ENCODE data around the gene CARD11. TPM values are rescaled to one million over a fixed set of nuclear protein-coding genes. Genes with fewer than 3 reads are reported as not detected.

CARD11 gene
- total RNA-seq, 4 donors from 2014 or later: 3.1 to 53.6 (median 5.9) TPM

DNA sequence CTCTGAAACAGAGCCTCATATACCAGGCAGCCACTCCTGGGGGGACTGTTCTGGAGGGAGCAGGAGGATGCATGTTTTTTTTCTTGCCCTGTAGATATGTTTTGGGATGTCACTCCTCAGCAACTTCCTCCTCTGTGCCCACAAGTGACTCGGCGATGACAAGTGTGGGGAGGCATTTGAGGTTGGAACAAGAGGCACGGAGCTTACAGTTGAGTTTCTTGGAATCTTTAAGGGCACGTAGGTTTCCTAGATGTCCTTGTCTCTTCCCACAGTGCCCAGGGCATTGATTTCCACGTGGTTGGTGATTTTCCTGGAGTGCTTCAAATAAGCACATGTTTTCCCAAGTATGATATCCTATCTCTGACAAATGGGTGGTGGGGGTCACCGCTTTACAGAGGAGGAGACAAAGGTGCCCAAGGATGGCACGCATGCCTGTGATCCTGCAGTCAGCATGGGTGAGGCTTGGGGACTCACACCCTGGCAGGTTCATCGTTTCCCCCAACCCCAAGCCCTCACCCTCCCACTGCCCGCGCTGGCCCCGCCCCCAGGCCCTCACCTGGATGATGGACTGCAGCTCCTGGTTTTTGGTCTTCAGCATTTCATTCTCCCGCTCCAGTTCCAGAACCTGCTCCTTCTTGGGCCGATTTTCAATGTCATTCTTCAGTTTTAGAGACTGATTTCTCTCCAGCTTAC is 104.3 kb downstream of the CARD11 start:
- H3K27ac ChIP-seq: no peak overlapping the region
- no peaks in the 10 kb centered on the region for H3K4me1 ChIP-seq
- DNase-seq: peak in 2 of 3 donors; percentile 19 to 37
- no peaks in the 10 kb centered on the region for H3K27me3 ChIP-seq
- H3K4me3 ChIP-seq: no peak overlapping the region
- TF ChIP-seq, protein P1, sequence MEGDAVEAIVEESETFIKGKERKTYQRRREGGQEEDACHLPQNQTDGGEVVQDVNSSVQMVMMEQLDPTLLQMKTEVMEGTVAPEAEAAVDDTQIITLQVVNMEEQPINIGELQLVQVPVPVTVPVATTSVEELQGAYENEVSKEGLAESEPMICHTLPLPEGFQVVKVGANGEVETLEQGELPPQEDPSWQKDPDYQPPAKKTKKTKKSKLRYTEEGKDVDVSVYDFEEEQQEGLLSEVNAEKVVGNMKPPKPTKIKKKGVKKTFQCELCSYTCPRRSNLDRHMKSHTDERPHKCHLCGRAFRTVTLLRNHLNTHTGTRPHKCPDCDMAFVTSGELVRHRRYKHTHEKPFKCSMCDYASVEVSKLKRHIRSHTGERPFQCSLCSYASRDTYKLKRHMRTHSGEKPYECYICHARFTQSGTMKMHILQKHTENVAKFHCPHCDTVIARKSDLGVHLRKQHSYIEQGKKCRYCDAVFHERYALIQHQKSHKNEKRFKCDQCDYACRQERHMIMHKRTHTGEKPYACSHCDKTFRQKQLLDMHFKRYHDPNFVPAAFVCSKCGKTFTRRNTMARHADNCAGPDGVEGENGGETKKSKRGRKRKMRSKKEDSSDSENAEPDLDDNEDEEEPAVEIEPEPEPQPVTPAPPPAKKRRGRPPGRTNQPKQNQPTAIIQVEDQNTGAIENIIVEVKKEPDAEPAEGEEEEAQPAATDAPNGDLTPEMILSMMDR (IDR thresholded peaks at IDR 0.05): no peak
- no peak for TF ChIP-seq POLR2A (IDR thresholded peaks at IDR 0.05)
- H3K9me3 ChIP-seq: no peaks in the 10 kb centered on the region
- H3K36me3 ChIP-seq: no peaks in the 10 kb centered on the region

DNA sequence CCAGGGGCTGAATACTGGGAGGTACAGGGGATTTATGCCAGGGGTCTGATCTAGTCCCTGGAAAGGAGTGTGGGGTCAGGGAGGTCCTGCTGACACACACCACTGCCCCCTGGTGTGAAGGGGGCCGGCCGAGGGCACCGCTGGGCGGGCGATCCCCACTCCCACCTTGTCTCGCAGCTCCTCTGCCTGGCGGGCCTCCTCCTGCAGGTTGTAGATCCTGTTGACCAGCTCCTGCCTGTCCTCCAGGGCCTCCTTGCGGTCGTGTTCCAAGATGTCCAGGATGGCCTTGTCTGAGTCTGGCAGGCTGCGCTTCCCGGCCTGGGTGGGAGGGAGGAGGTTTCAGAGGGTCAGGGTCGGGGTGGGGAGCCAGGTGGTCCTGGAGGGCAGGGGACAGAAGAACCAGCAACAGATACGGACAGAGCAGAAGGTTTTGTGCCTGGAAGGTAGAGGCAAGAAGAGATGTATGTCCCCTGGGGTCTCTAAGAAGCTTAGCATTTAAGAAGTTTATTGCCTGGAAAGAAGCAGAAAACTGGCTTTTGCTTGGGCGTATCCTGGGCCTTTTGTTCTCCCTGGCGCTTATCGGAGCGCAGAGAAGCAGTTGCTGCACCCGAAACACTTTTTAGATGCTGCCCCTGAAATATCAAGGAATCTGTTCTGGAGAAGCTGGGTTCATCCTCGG is 105.0 kb downstream of the CARD11 start:
- Histone ChIP-seq H3K27ac (no peak overlapping the region), H3K4me1 (no peaks in the 10 kb centered on the region), H3K4me3 (no peak overlapping the region), H3K9me3 (no peaks in the 10 kb centered on the region), H3K27me3 (no peaks in the 10 kb centered on the region), H3K36me3 (no peaks in the 10 kb centered on the region)
- no peak for TF ChIP-seq POLR2A (IDR thresholded peaks at IDR 0.05)
- TF ChIP-seq, protein P1 (IDR thresholded peaks at IDR 0.05): no peak
- DNase-seq: peak in 2 of 3 donors; percentile 36 to 39

DNA sequence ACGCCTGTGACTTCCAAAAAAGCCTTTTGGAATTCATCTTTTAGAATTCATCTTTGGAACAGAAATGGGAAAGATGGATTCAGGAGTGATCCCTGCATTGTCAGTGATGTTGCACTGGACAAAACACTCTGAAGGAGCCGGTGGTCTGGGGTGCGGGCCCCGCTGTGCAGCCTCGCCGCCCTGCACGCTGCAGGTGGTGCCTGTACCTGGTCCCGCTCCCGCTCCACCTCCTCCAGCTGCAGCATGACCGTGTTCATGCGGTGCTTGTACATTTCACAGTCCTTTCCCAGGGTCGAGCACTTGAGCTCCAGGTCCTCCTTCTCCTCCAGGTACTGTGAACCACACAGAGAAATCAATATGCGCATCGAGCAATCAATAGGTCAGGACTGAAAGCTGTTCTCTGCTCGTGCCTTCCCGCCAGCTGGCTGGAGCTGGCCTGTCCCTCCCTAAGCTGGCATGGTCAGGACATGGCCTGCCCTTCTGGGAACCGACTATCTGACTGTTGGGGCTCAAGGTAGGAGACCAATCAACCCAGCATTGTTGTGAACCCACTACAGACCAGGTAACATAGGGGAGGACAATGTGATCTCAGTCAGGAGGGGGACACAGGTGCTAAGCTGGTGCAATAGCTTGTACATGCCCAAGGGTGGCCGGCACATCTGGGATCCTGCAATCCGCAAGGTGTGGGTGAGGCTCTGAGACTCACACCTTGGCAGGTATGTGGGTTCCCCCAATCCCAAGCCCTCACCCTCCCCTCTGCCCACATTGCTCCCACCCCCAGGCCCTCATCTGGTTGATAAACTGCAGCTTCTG is 105.8 kb downstream of the CARD11 start:
- Histone ChIP-seq H3K4me1 (no peaks in the 10 kb centered on the region), H3K9me3 (no peaks in the 10 kb centered on the region), H3K27me3 (no peaks in the 10 kb centered on the region), H3K4me3 (no peak overlapping the region), H3K27ac (no peak overlapping the region), H3K36me3 (no peaks in the 10 kb centered on the region)
- no peak for TF ChIP-seq POLR2A (IDR thresholded peaks at IDR 0.05)
- TF ChIP-seq, protein P1 (IDR thresholded peaks at IDR 0.05): no peak
- peak in 2 of 3 donors; percentile 19 to 21 for DNase-seq

DNA sequence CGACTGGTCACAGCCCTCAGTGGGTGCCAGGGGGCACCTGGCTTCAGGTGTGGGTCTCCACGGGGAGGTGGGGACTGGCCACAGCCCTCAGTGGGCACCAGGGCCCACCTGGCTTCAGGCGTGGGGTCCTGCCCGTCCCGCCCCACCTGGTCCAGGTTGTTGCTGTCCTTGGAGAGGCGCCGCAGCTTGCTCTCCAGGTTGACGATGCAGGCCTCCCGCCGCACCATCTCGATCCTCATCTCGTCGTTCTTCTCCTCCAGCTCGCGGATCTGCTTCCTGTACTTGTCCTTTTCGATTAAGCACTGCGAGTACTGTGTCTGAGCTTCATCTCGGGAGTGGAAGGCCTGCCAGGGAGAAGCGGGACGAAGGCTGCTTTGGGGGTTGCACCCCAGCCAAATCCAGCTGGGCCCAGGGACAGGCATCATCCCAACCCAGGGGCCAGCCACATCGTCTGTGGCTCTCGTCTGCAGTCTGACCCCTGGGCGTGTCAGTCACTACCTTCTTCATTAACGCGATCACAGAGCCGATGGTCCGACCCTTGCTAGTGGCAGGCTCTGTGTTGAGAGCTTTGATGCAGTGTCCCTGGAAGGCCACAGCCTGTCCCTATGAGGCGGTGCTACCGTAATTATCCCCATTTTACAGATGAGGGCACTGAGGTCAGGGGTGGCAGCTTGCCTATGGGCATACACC is 106.6 kb downstream of the CARD11 start:
- Histone ChIP-seq H3K27me3 (no peaks in the 10 kb centered on the region), H3K4me1 (no peaks in the 10 kb centered on the region), H3K4me3 (no peak overlapping the region), H3K27ac (no peak overlapping the region), H3K9me3 (no peaks in the 10 kb centered on the region), H3K36me3 (no peaks in the 10 kb centered on the region)
- TF ChIP-seq, protein P1 (IDR thresholded peaks at IDR 0.05): no peak
- no peak for TF ChIP-seq POLR2A (IDR thresholded peaks at IDR 0.05)
- peak in 2 of 3 donors; percentile 30 to 39 for DNase-seq

DNA sequence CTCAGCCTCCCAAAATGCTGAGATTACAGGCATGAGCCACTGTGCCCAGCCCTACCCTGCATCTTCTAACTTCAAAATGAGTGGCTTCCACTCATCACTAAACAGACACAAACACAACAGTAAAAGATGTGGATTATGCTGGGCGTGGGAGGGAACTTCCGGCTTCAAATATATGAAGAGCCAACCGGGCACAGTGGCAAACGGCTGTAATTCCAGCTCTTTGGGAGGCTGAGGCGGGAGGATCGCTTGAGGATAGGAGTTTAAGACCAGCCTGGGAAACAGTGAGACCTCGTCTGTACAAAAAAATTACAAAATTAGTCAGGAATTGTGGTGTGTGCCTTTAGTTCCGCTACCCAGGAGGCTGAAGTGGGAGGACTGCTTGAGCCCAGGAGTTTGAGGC is 107.4 kb downstream of the CARD11 start:
- H3K36me3 ChIP-seq: no peaks in the 10 kb centered on the region
- no peak overlapping the region for H3K4me3 ChIP-seq
- H3K4me1 ChIP-seq: no peaks in the 10 kb centered on the region
- no peak for TF ChIP-seq POLR2A (IDR thresholded peaks at IDR 0.05)
- TF ChIP-seq, protein P1 (IDR thresholded peaks at IDR 0.05): no peak
- H3K9me3 ChIP-seq: no peaks in the 10 kb centered on the region
- peak in 1 of 3 donors; percentile 14 for DNase-seq
- H3K27ac ChIP-seq: no peak overlapping the region
- H3K27me3 ChIP-seq: no peaks in the 10 kb centered on the region
